ENCODE results near the gene IGSF3.

DNA sequence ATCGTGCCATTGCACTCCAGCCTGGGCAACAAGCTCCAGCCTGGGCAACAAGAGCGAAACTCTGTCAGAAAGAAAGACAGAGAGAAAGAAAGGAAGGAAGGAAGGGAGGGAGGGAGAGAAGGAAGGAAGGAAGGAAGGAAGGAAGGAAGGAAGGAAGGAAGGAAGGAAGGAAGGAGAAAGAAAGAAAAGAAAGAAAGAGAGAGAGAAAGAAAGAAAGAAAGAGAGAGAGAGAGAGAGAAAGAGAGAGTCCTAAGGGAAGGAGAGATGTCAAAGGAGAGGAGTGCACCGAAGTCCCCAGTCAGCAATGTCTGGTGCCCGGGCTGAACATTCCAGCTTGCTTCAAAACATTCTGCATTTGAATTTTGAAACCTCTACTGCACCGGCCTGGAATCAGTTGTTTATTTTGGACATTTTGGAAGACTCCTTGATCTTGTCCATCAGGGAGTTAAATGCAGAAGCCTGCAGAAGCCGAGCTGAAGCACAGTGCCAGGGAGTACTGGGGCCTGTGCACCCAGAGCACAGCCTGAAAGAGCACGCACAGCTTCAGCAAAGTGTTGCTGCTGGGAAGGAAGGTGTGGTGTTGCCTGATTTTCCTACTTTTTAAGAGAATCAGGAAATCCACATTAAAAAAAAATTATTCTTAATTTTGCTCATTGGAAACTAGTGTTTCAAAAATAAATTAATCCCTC lies 3.7 kb upstream of the IGSF3 start:
- no peak for TF ChIP-seq CTCF (IDR thresholded peaks at IDR 0.05; ENCODE audit: borderline replicate concordance, extremely low read depth, low read length, poor library complexity, severe bottlenecking)
- no peak for TF ChIP-seq EZH2 (IDR thresholded peaks at IDR 0.05; ENCODE audit: borderline replicate concordance, low read depth, low read length, severe bottlenecking)
